H9 (cell line): ENCODE measurements around the gene ARHGAP12. TPM values are rescaled to one million over a fixed set of nuclear protein-coding genes. Genes with fewer than 3 reads are reported as not detected.
"Not testable (repeated sequence)": the region's sequence is repeated elsewhere in the genome, so short reads cannot be mapped to it uniquely, and the experiment has no call there.

Source experiments
- DNase-seq: peaks from one replicate; pipeline ENCODE4 v3.0.0-alpha.2; 2017
- H2AFZ ChIP-seq: one replicate; pipeline ENCODE4 v1.6.1; 2013; ENCODE audit warnings: mild to moderate bottlenecking, low read length, control low read depth, moderate library complexity
- H2AK5ac ChIP-seq: 2 replicates; pipeline ENCODE4 v1.6.1; 2013; ENCODE audit warnings: low read length, control low read depth, mixed read lengths; ENCODE audit not compliant: insufficient read length
- H2BK120ac ChIP-seq: one replicate; pipeline ENCODE4 v1.6.1; 2013; ENCODE audit warnings: low read depth, mild to moderate bottlenecking, low read length, control low read depth, inconsistent platforms; ENCODE audit not compliant: poor library complexity, severe bottlenecking
- H2BK12ac ChIP-seq: 2 replicates; pipeline ENCODE4 v1.6.1; 2013; ENCODE audit warnings: low read length, control low read depth, mixed read lengths, low read depth; ENCODE audit not compliant: insufficient read length
- H2BK15ac ChIP-seq: 2 replicates; pipeline ENCODE4 v1.6.1; 2013; ENCODE audit warnings: low read depth, low read length, control low read depth
- H2BK20ac ChIP-seq: one replicate; pipeline ENCODE4 v1.6.1; 2013; ENCODE audit warnings: low read depth, mild to moderate bottlenecking, low read length, control low read depth, inconsistent platforms; ENCODE audit not compliant: poor library complexity, severe bottlenecking
- H2BK5ac ChIP-seq: 2 replicates; pipeline ENCODE4 v1.6.1; 2013; ENCODE audit warnings: low read length, control low read depth, mixed read lengths; ENCODE audit not compliant: insufficient read length
- H3K14ac ChIP-seq: 2 replicates; pipeline ENCODE4 v1.6.1; 2013; ENCODE audit warnings: low read length, control low read depth; ENCODE audit not compliant: insufficient read depth
- H3K18ac ChIP-seq: 2 replicates; pipeline ENCODE4 v1.6.1; 2013; ENCODE audit warnings: low read depth, mild to moderate bottlenecking, mixed read lengths, low read length, control low read depth; ENCODE audit not compliant: insufficient read length
- H3K23ac ChIP-seq: 2 replicates; pipeline ENCODE4 v1.6.1; 2013; ENCODE audit warnings: low read length, control low read depth, mixed read lengths, low read depth; ENCODE audit not compliant: insufficient read length
- H3K23me2 ChIP-seq: 2 replicates; pipeline ENCODE4 v1.6.1; 2013; ENCODE audit warnings: low read depth, mild to moderate bottlenecking, mixed read lengths, low read length, control low read depth; ENCODE audit not compliant: insufficient read length, poor library complexity, severe bottlenecking
- H3K27ac ChIP-seq: 2 replicates; pipeline ENCODE4 v1.5.1; 2013; ENCODE audit warnings: low read length, control low read depth, mixed read lengths, low read depth; ENCODE audit not compliant: insufficient read length
- H3K27me3 ChIP-seq: 2 replicates; pipeline ENCODE4 v1.6.1; 2013; ENCODE audit warnings: low read length, control low read depth, inconsistent platforms; ENCODE audit not compliant: insufficient read depth
- H3K4ac ChIP-seq: 2 replicates; pipeline ENCODE4 v1.6.1; 2013; ENCODE audit warnings: low read depth, mild to moderate bottlenecking, control low read depth, inconsistent platforms, low read length, moderate library complexity
- H3K4me1 ChIP-seq: 2 replicates; pipeline ENCODE4 v1.6.1; 2013; ENCODE audit warnings: low read length, control low read depth, inconsistent platforms; ENCODE audit not compliant: insufficient read depth
- H3K4me2 ChIP-seq: 2 replicates; pipeline ENCODE4 v1.6.1; 2013; ENCODE audit warnings: low read length, control low read depth, mixed read lengths; ENCODE audit not compliant: insufficient read length, insufficient read depth
- H3K56ac ChIP-seq: 2 replicates; pipeline ENCODE4 v1.6.1; 2013; ENCODE audit warnings: low read depth, mild to moderate bottlenecking, mixed read lengths, low read length, control low read depth; ENCODE audit not compliant: insufficient read length
- H3K79me1 ChIP-seq: 2 replicates; pipeline ENCODE4 v1.6.1; 2013; ENCODE audit warnings: low read depth, mild to moderate bottlenecking, moderate library complexity, low read length, control low read depth, inconsistent platforms; ENCODE audit not compliant: insufficient read depth, poor library complexity, severe bottlenecking
- H3K79me2 ChIP-seq: 2 replicates; pipeline ENCODE4 v1.6.1; 2013; ENCODE audit warnings: low read length, control low read depth, inconsistent platforms; ENCODE audit not compliant: insufficient read depth
- H3K9ac ChIP-seq: 2 replicates; pipeline ENCODE4 v1.6.1; 2013; ENCODE audit warnings: low read length, control low read depth, mixed read lengths; ENCODE audit not compliant: insufficient read length; ENCODE audit errors: extremely low read depth
- H3K9me3 ChIP-seq: one replicate; pipeline ENCODE4 v1.6.1; 2013; ENCODE audit warnings: low read depth, low read length, inconsistent platforms; ENCODE audit not compliant: control insufficient read depth
- H3T11ph ChIP-seq: one replicate; pipeline ENCODE4 v1.6.1; 2013; ENCODE audit warnings: mild to moderate bottlenecking, low read length, control low read depth, inconsistent platforms
- H4K20me1 ChIP-seq: one replicate; pipeline ENCODE4 v1.6.1; 2013; ENCODE audit not compliant: control insufficient read depth, insufficient read length, insufficient read depth
- H4K5ac ChIP-seq: 2 replicates; pipeline ENCODE4 v1.6.1; 2013; ENCODE audit warnings: low read depth, mild to moderate bottlenecking, mixed read lengths, low read length, control low read depth; ENCODE audit not compliant: insufficient read length
- H4K8ac ChIP-seq: replicated peaks from 2 replicates; pipeline ENCODE4 v1.6.1; 2013; ENCODE audit warnings: low read length, control low read depth, mixed read lengths, low read depth; ENCODE audit not compliant: insufficient read length
- H4K91ac ChIP-seq: 2 replicates; pipeline ENCODE4 v1.6.1; 2013; ENCODE audit warnings: low read depth, mild to moderate bottlenecking, moderate library complexity, mixed read lengths, low read length, control low read depth; ENCODE audit not compliant: insufficient read length
- H3K27ac Mint-ChIP-seq, 3 experiments: 2 replicates in 2 of 3; 3 replicates in 1 of 3; pipeline ENCODE4 v1.8.0; 2020 to 2021; ENCODE audit warnings: mixed read lengths in 3 of 3, mild to moderate bottlenecking in 1 of 3, moderate library complexity in 1 of 3
- H3K27me3 Mint-ChIP-seq: 2 replicates; pipeline ENCODE4 v1.8.0; 2021; ENCODE audit warnings: low read depth, mild to moderate bottlenecking, moderate library complexity, mixed read lengths
- H3K36me3 Mint-ChIP-seq, 3 experiments: 2 replicates in 2 of 3; 3 replicates in 1 of 3; pipeline ENCODE4 v1.8.0; 2020 to 2021; ENCODE audit warnings: low read depth in 3 of 3, mixed read lengths in 3 of 3; ENCODE audit not compliant: insufficient read depth in 1 of 3
- H3K4me1 Mint-ChIP-seq, 2 experiments: 2 replicates each; pipeline ENCODE4 v1.8.0; 2020; ENCODE audit warnings: mixed read lengths in 2 of 2
- H3K4me3 Mint-ChIP-seq, 2 experiments: 2 replicates in 1 of 2; 3 replicates in 1 of 2; pipeline ENCODE4 v1.8.0; 2020 to 2021; ENCODE audit warnings: mild to moderate bottlenecking in 2 of 2, mixed read lengths in 2 of 2, moderate library complexity in 1 of 2
- H3K9me3 Mint-ChIP-seq, 2 experiments: 2 replicates in 1 of 2; 3 replicates in 1 of 2; pipeline ENCODE4 v1.8.0; 2020; ENCODE audit warnings: mild to moderate bottlenecking in 2 of 2, mixed read lengths in 2 of 2, moderate library complexity in 1 of 2
- WGBS: extraction: QIAGEN DNeasy Blood & Tissue Kit; methylation state at CpG from one replicate; pipeline ENCODE4 v1.1.7; 2013; ENCODE audit warnings: missing lambda C conversion rate, low lambda C conversion rate, mixed read lengths; ENCODE audit not compliant: insufficient read length; ENCODE audit errors: extremely low coverage; 5-methylcytosine and 5-hydroxymethylcytosine counted together
- total RNA-seq: library from RNA; stranded (reverse); gene quantifications from 2 replicates; pipeline ENCODE4 v1.2.1, GENCODE V29; 2021
- TF ChIP-seq, protein P1 (sequence below): fragments of 200-600 bp; sonication (generic); conservative IDR thresholded peaks from 3 replicates; pipeline ENCODE4 v1.8.0; 2021; ENCODE audit warnings: antibody characterized with exemption, mild to moderate bottlenecking

Gene ARHGAP12
- total RNA-seq, 1 experiment from 2014 or later, result 34.3 TPM

DNA sequence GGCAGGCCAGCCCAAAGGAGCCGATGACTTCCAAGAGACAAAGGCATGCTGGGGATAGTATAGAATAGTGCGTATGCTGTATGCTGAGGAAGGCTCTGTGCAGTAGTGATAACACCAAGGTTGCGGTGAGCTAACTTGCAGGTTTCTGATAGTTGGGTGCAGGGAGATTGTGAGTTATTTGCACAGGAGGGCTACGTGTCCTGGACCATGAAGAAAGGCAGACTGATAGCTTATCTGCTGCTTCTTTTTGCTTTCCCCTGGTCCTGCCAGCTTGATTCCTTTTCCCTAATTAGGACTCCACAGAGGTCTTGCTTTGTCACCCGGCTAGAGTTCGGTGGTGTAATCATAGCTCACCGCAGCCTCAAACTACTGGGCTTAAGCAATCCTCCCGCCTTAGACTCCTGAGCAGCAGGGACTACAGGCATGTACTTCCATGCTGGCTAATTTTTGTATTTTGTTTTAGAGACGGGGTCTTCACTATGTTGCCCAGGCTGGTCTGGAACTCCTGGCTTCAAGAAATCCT is 43.9 kb upstream of the ARHGAP12 start:
- Mint-ChIP-seq H3K4me3 (no peak overlapping the region), H3K27me3 (no peaks in the 10 kb centered on the region), H3K4me1 (peaks cover 13 to 16% of the 10 kb centered on the region in 2 experiments), H3K36me3 (peaks cover 0 to 2% (median 0%) of the 10 kb centered on the region in 3 experiments; a peak in 2 of 7 replicates), H3K27ac (no peak overlapping the region), H3K9me3 (no peaks in the 10 kb centered on the region)
- H3K9ac ChIP-seq, result no peak overlapping the region
- no peaks in the 10 kb centered on the region for H3K27me3 ChIP-seq
- H3T11ph ChIP-seq, result no peak overlapping the region
- H2BK120ac ChIP-seq, result no peak overlapping the region
- H3K56ac ChIP-seq, result no peak overlapping the region
- H3K9me3 ChIP-seq, result no peaks in the 10 kb centered on the region
- H3K4ac ChIP-seq, result no peak overlapping the region
- DNase-seq, result no peak
- no peak overlapping the region for H2BK15ac ChIP-seq
- no peaks in the 10 kb centered on the region for H4K20me1 ChIP-seq
- H3K4me1 ChIP-seq, result peaks cover 5% of the 10 kb centered on the region; the same call in 1 of the 2 replicates
- H3K23ac ChIP-seq, result no peak overlapping the region
- no peak overlapping the region for H2BK5ac ChIP-seq
- TF ChIP-seq, protein P1, sequence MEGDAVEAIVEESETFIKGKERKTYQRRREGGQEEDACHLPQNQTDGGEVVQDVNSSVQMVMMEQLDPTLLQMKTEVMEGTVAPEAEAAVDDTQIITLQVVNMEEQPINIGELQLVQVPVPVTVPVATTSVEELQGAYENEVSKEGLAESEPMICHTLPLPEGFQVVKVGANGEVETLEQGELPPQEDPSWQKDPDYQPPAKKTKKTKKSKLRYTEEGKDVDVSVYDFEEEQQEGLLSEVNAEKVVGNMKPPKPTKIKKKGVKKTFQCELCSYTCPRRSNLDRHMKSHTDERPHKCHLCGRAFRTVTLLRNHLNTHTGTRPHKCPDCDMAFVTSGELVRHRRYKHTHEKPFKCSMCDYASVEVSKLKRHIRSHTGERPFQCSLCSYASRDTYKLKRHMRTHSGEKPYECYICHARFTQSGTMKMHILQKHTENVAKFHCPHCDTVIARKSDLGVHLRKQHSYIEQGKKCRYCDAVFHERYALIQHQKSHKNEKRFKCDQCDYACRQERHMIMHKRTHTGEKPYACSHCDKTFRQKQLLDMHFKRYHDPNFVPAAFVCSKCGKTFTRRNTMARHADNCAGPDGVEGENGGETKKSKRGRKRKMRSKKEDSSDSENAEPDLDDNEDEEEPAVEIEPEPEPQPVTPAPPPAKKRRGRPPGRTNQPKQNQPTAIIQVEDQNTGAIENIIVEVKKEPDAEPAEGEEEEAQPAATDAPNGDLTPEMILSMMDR, result no peak
- no peak overlapping the region for H4K91ac ChIP-seq
- H3K14ac ChIP-seq, result no peak overlapping the region
- no peak overlapping the region for H2BK20ac ChIP-seq
- H3K79me2 ChIP-seq, result no peaks in the 10 kb centered on the region
- H3K4me2 ChIP-seq, result no peak overlapping the region
- no peak overlapping the region for H4K8ac ChIP-seq
- H3K27ac ChIP-seq, result no peak overlapping the region
- WGBS, result no CpG with 5 or more reads among the region's 9 CpGs
- no peak overlapping the region for H2AK5ac ChIP-seq
- no peaks in the 10 kb centered on the region for H3K23me2 ChIP-seq
- no peak overlapping the region for H4K5ac ChIP-seq
- H2AFZ ChIP-seq, result no peak overlapping the region
- H3K79me1 ChIP-seq, result no peaks in the 10 kb centered on the region
- H2BK12ac ChIP-seq, result no peak overlapping the region
- H3K18ac ChIP-seq, result no peak overlapping the region

DNA sequence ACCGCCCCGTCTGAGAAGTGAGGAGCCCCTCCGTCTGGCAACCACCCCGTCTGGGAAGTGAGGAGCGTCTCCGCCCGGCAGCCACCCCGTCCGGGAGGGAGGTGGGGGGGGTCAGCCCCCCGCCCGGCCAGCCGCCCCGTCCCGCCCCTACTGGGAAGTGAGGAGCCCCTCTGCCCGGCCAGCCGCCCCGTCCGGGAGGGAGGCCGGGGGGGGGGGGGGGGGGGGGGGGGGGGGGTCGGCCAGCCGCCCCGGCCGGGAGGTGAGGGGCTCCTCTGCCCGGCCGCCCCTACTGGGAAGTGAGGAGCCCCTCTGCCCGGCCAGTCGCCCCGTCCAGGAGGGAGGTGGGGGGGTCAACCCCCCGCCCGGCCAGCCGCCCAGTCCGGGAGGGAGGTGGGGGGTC is 41.2 kb upstream of the ARHGAP12 start:
- not testable (repeated sequence) for H2BK12ac ChIP-seq, H2AFZ ChIP-seq, H3T11ph ChIP-seq, H3K18ac ChIP-seq, H3K56ac ChIP-seq, H3K79me2 ChIP-seq, H3K27me3 Mint-ChIP-seq, H3K4me3 Mint-ChIP-seq, H3K23me2 ChIP-seq, H3K4me1 Mint-ChIP-seq, DNase-seq, H2BK15ac ChIP-seq, H4K8ac ChIP-seq, H3K14ac ChIP-seq, H3K27ac Mint-ChIP-seq, H3K9me3 ChIP-seq, H3K79me1 ChIP-seq, H2AK5ac ChIP-seq, H3K4me2 ChIP-seq, H4K91ac ChIP-seq, H2BK20ac ChIP-seq, H3K27ac ChIP-seq, H4K20me1 ChIP-seq, H2BK120ac ChIP-seq, H4K5ac ChIP-seq, H3K4me1 ChIP-seq, H2BK5ac ChIP-seq, H3K23ac ChIP-seq, H3K9ac ChIP-seq, H3K4ac ChIP-seq, H3K36me3 Mint-ChIP-seq, H3K9me3 Mint-ChIP-seq, H3K27me3 ChIP-seq
- no CpG with 5 or more reads among the region's 32 CpGs for WGBS
